UCSD-AML1 (cell line): ENCODE results near the gene TBC1D22B.

Source experiments
- DNase-seq: peaks from one replicate; lab custom pipeline; 2025; ENCODE audit not compliant: unreplicated experiment; lab: John Stamatoyannopoulos, UW

The TBC1D22B gene

GRCh38 chr6:37352384-37352783, 94.8 kb downstream of the TBC1D22B start:
- DNase-seq = no peak

- DNase-seq = peak; percentile 88
These were observed 96.4 kb downstream of the TBC1D22B start, which contains the start of gene RNF8 for GRCh38 chr6:37353761-37354525. RNF8 (plus strand) TSS chr6:37353983; CDS start chr6:37354165, 182 bp downstream.

- DNase-seq = no peak
These were observed 97.2 kb downstream of the TBC1D22B start for GRCh38 chr6:37354526-37355384.

GRCh38 chr6:37357288-37357687, 99.7 kb downstream of the TBC1D22B start:
- no peak for DNase-seq

- no peak for DNase-seq
These were observed 100.3 kb downstream of the TBC1D22B start for GRCh38 chr6:37357860-37358259.

GRCh38 chr6:37359039-37359438, 101.5 kb downstream of the TBC1D22B start:
- no peak for DNase-seq

- DNase-seq = no peak
These were observed 104.7 kb downstream of the TBC1D22B start for GRCh38 chr6:37362101-37362828.

- no peak for DNase-seq
These were observed 108.2 kb downstream of the TBC1D22B start for GRCh38 chr6:37365791-37366190.

GRCh38 chr6:37366910-37367309, 109.3 kb downstream of the TBC1D22B start:
- no peak for DNase-seq

- no peak for DNase-seq
These were observed 111.4 kb downstream of the TBC1D22B start for GRCh38 chr6:37368961-37369320.

- DNase-seq = no peak
These were observed 112.0 kb downstream of the TBC1D22B start for GRCh38 chr6:37369321-37370201.

- no peak for DNase-seq
These were observed 113.8 kb downstream of the TBC1D22B start for GRCh38 chr6:37371154-37372083.

GRCh38 chr6:37372116-37372515, 114.5 kb downstream of the TBC1D22B start:
- no peak for DNase-seq

- no peak for DNase-seq
These were observed 116.4 kb downstream of the TBC1D22B start for GRCh38 chr6:37373822-37374471.

GRCh38 chr6:37375376-37375775, 117.8 kb downstream of the TBC1D22B start:
- DNase-seq = no peak

GRCh38 chr6:37376078-37376743, 118.6 kb downstream of the TBC1D22B start:
- no peak for DNase-seq

- DNase-seq = no peak
These were observed 124.0 kb downstream of the TBC1D22B start for GRCh38 chr6:37381579-37381978.
